ENCODE data around the gene PRR23C. TPM values are rescaled to one million over a fixed set of nuclear protein-coding genes. Genes with fewer than 3 reads are reported as not detected.

The PRR23C gene
- polyA plus RNA-seq (2013, experiment 1 of 4): not detected
- polyA plus RNA-seq (2013, experiment 2 of 4): not detected
- not detected for polyA plus RNA-seq (2013, experiment 3 of 4)
- polyA plus RNA-seq (2013, experiment 4 of 4): not detected

DNA sequence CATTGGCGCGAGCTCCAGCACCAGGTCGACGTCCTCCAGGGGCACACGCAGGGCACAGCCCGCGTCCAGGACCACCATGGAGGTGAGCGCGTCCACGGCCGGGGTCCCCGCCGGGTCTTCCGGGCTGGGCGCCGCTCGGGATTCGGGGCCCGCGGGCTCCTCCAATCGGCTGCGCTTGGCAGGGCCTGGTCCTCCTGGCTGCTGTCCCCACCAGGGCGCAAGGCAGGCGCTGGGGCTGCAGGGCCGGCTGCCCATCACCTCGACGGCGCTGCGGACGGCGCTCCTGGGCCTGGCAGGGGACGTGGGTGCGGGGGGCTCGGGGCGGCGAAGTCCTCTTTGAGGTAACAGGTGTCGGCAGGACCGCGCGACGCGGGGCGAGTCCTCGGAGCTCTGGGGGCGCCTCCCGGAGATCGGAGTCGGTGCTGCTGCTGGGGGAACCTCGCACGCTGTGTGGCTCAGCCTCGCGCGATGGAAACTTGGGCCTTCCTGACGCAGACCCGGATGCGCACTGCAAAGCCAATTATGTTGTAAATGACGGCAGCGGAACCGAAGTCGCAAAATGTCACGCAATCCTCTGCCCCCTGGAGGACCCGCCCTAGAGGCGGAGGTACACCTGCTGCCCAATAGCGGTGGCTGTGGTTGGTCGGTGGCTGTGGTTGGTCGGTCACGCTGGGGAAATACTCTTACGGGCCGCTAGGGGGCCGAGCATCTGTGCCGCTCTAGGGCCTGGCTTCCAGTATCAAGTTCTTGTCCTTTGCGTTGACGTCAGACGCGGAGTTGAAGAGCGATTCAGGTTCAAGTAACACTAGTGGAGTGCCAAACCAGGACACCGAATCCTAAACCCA, at the start of gene PRR23C:
PRR23C (minus strand) TSS at position 527 of the 845 bp plus-strand sequence; CDS start at position 255, 272 bp downstream.
- Histone ChIP-seq H3K9me3 (ENCODE audit: control insufficient read depth, low read length) (no peaks in the 10 kb centered on the region), H3K36me3 (ENCODE audit: control insufficient read depth, insufficient read depth, low read length) (no peaks in the 10 kb centered on the region), H3K27ac (ENCODE audit: insufficient read depth, low read depth, low read length, poor library complexity, severe bottlenecking) (no peak within 1 kb of the TSS), H3K27me3 (ENCODE audit: control insufficient read depth, insufficient read depth, low read length, poor library complexity, severe bottlenecking) (no peaks in the 10 kb centered on the region), H3K4me1 (ENCODE audit: control insufficient read depth, insufficient read depth, low read length) (no peaks in the 10 kb centered on the region), H3K4me3 (ENCODE audit: insufficient read depth, low read depth, low read length) (no peak within 1 kb of the TSS)
- WGBS, 2 experiments: 95 to 96% methylated on average over 77 of the region's 77 CpGs

DNA sequence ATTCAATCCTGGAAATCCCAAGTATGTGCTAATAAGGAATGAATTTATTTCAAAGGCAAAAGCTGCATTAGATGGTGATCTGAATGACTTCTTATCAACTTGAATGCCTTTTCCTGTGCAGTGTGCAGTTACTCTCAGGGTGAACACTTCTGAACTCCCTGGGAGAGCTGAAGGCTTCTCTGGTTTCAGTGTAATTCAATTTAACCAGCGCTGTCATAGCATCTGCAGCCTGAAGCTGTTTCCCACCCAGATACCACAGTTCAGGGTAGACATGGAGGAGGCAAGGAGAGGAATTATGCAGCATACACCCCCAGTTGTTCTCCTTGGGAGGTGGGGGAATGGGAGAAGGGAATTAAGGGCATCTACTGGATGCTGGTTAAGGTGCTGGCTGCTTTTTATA, 49.1 kb upstream of the PRR23C start:
- H3K27me3 ChIP-seq (ENCODE audit: control insufficient read depth, insufficient read depth, low read length, poor library complexity, severe bottlenecking): no peaks in the 10 kb centered on the region
- no peak overlapping the region for H3K4me3 ChIP-seq (ENCODE audit: insufficient read depth, low read depth, low read length)
- H3K27ac ChIP-seq (ENCODE audit: insufficient read depth, low read depth, low read length, poor library complexity, severe bottlenecking): no peak overlapping the region
- WGBS, 2 experiments: 88 to 100% methylated on average over 1 of the region's 1 CpG
- H3K9me3 ChIP-seq (ENCODE audit: control insufficient read depth, low read length): no peaks in the 10 kb centered on the region
- H3K4me1 ChIP-seq (ENCODE audit: control insufficient read depth, insufficient read depth, low read length): no peaks in the 10 kb centered on the region
- H3K36me3 ChIP-seq (ENCODE audit: control insufficient read depth, insufficient read depth, low read length): no peaks in the 10 kb centered on the region

DNA sequence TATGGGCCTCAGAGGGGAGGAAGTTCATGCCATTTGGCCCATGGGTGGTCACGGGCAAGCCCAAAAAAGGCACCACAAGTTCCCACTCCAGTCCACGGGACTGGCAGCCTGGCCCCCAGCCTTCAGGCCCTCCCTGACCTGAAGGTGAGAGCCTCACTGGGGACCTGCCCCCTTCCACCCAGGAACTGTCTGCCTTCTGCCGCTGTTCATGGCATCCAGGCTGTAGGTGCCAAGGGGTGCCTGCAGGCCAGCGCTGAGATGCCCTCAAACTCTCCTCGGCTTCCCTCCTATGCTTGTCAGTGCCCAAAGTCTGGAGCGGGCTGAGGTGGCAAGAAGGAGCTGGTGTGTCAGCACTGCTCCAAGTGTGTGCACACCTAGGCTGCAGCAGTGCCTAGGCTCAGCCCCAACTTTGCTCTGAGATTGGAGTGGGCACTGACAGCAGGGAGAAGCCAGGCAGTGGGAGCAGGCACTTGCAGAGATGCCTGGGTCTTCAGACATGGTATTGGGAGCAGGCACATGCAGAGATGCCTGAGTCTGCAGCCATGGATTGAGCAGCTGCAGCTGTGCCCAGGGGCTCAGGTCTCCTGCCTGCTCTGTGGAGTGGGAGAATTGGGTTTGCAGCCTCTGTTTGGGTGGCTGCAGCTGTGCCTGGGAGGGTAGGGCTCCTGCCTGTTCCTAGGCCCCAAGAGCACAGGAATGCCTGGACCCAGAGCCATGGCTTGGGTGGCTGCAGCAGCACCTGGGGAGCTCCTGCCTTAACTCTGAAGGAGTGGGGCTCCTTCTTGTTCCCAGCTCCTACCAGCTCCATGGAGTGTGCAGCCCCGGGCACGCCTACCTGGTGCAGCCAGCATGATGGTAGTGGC, 44.0 kb upstream of the PRR23C start:
- no peak overlapping the region for H3K27ac ChIP-seq (ENCODE audit: insufficient read depth, low read depth, low read length, poor library complexity, severe bottlenecking)
- 81 to 85% methylated on average over 8 of the region's 8 CpGs for WGBS, 2 experiments
- no peaks in the 10 kb centered on the region for H3K36me3 ChIP-seq (ENCODE audit: control insufficient read depth, insufficient read depth, low read length)
- no peak overlapping the region for H3K4me3 ChIP-seq (ENCODE audit: insufficient read depth, low read depth, low read length)
- no peaks in the 10 kb centered on the region for H3K4me1 ChIP-seq (ENCODE audit: control insufficient read depth, insufficient read depth, low read length)
- H3K9me3 ChIP-seq (ENCODE audit: control insufficient read depth, low read length): no peaks in the 10 kb centered on the region
- H3K27me3 ChIP-seq (ENCODE audit: control insufficient read depth, insufficient read depth, low read length, poor library complexity, severe bottlenecking): no peaks in the 10 kb centered on the region

DNA sequence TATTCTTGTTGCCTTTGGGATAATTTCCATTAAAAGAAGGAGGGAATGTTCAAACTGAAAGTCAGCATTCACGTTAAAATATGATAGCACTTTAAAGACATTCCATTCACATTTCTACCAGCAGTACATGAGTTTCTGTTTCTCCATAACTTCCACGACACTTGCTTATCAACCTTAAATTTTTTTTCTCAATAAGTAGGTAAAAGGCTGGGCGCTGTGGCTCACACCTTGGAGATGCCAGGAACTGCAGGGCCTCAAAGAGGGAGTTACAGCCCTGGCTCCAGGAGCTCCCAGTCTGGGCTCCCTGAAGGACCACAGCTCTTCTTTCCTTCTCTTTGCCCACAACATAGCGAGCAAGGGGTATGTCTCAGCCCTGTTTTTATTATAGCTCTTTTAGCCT, 42.9 kb upstream of the PRR23C start:
- H3K27me3 ChIP-seq (ENCODE audit: control insufficient read depth, insufficient read depth, low read length, poor library complexity, severe bottlenecking): no peaks in the 10 kb centered on the region
- no peaks in the 10 kb centered on the region for H3K9me3 ChIP-seq (ENCODE audit: control insufficient read depth, low read length)
- no peak overlapping the region for H3K27ac ChIP-seq (ENCODE audit: insufficient read depth, low read depth, low read length, poor library complexity, severe bottlenecking)
- 83 to 95% methylated on average over 3 to 4 of the region's 4 CpGs for WGBS, 2 experiments
- no peak overlapping the region for H3K4me3 ChIP-seq (ENCODE audit: insufficient read depth, low read depth, low read length)
- no peaks in the 10 kb centered on the region for H3K36me3 ChIP-seq (ENCODE audit: control insufficient read depth, insufficient read depth, low read length)
- H3K4me1 ChIP-seq (ENCODE audit: control insufficient read depth, insufficient read depth, low read length): no peaks in the 10 kb centered on the region

DNA sequence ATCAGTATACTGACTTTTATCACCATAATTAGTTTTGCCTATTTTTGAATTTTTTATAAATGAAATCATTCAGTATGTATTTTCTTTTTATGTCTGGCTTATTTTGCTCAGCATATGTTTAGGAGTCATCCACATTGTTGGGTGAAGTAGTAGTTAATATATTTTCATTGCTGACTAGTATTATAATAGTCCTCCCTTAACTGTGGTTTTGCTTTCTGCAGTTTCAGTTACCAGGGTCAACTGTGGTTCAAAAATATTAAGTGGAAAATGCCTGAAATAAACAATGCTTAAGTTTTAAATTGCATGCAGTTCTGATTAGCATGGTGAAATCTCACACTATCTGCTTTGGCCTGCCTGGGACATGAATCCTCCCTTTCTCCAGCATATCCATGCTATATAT, 39.5 kb upstream of the PRR23C start:
- Histone ChIP-seq H3K27ac (ENCODE audit: insufficient read depth, low read depth, low read length, poor library complexity, severe bottlenecking) (no peak overlapping the region), H3K9me3 (ENCODE audit: control insufficient read depth, low read length) (no peaks in the 10 kb centered on the region), H3K4me3 (ENCODE audit: insufficient read depth, low read depth, low read length) (no peak overlapping the region), H3K36me3 (ENCODE audit: control insufficient read depth, insufficient read depth, low read length) (no peaks in the 10 kb centered on the region), H3K4me1 (ENCODE audit: control insufficient read depth, insufficient read depth, low read length) (no peaks in the 10 kb centered on the region), H3K27me3 (ENCODE audit: control insufficient read depth, insufficient read depth, low read length, poor library complexity, severe bottlenecking) (no peaks in the 10 kb centered on the region)

DNA sequence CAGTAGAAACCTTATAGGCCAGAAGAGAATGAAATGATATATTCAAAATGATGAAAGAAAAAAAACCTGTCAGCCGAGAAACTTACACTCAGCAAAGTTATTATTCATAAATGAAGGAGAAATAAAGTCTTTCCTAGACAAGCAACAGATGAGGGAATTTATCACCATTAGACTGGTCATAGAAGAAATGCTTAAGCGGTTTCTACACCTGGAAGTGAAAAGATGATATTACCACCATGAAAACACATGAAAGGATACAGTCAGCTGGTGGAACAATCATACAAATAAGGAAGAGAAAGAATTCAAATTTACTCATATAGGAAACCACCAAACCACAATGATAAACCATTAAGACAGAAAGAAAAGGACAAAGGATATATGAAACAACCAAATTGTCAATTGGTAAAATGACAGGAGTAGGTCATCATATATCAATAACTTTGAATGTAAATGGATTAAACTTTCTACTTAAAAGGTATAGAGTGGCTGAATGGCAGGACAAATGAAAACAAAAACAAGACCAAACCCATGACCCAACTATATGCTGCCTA, 29.9 kb upstream of the PRR23C start:
- H3K36me3 ChIP-seq (ENCODE audit: control insufficient read depth, insufficient read depth, low read length): no peaks in the 10 kb centered on the region
- no peaks in the 10 kb centered on the region for H3K27me3 ChIP-seq (ENCODE audit: control insufficient read depth, insufficient read depth, low read length, poor library complexity, severe bottlenecking)
- H3K4me3 ChIP-seq (ENCODE audit: insufficient read depth, low read depth, low read length): no peak overlapping the region
- 80 to 86% methylated on average over 1 to 2 of the region's 2 CpGs for WGBS, 2 experiments
- H3K9me3 ChIP-seq (ENCODE audit: control insufficient read depth, low read length): no peaks in the 10 kb centered on the region
- no peaks in the 10 kb centered on the region for H3K4me1 ChIP-seq (ENCODE audit: control insufficient read depth, insufficient read depth, low read length)
- no peak overlapping the region for H3K27ac ChIP-seq (ENCODE audit: insufficient read depth, low read depth, low read length, poor library complexity, severe bottlenecking)

DNA sequence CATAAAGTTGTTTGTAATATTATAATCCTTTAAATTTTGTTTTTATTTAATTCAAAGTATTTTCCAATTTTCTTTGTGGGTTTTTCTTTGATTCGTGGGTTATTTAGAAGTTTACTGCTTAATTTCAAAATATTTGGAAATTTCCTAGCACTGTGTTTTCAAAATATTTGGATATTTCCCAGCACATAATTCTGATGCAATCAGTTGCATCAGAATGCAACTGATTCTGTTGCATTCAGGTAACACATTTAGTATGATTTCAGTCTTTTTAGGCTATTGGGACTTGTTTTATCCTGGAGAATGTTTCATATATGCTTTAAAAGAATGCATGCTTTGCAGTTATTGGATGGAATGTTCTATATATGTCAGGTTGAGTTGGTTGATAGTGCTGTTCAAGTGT, 18.2 kb upstream of the PRR23C start:
- H3K27ac ChIP-seq (ENCODE audit: insufficient read depth, low read depth, low read length, poor library complexity, severe bottlenecking): no peak overlapping the region
- WGBS, 2 experiments: 29% methylated on average over 1 of the region's 1 CpG; no CpG with 5 or more reads in 1 of the 2 experiments
- H3K27me3 ChIP-seq (ENCODE audit: control insufficient read depth, insufficient read depth, low read length, poor library complexity, severe bottlenecking): no peaks in the 10 kb centered on the region
- no peaks in the 10 kb centered on the region for H3K4me1 ChIP-seq (ENCODE audit: control insufficient read depth, insufficient read depth, low read length)
- H3K4me3 ChIP-seq (ENCODE audit: insufficient read depth, low read depth, low read length): no peak overlapping the region
- no peaks in the 10 kb centered on the region for H3K36me3 ChIP-seq (ENCODE audit: control insufficient read depth, insufficient read depth, low read length)
- no peaks in the 10 kb centered on the region for H3K9me3 ChIP-seq (ENCODE audit: control insufficient read depth, low read length)

DNA sequence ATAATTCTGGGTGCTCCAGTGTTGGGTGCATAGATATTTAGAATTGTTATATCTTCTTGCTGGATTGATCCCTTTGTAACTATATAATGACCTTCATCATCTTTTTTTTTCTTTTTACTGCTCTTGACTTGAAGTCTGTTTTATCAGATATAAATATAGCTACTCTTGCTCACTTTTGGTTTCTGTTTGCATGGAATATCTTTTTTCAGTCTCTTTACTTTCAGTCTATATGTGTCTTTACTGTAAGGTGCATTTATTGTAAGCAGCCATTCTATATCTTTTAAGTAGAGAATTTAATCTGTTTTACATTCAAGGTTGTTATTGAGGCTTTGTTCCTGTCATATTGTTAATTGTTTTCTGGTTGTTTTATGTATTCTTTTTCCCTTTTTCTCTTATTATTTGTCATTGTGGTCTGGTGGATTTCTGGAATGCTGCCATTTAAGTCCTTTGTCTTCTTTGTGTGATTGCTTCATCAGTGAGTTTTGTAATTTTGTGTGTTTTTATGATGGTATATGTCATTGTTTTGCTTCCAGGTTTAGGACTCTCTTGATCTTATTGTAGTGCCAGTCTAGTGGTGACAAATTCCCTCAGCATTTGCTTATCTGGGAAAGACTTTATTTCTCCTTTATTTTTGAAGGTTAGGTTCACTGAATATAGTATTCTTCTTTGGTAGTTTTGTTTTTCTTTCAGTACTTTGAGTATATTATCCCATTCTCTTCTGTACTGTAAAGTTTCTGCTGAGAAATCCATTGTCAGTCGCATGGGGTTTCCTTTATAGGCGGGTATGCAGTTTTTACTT, 8.3 kb upstream of the PRR23C start:
- WGBS, 2 experiments: 90 to 93% methylated on average over 2 of the region's 2 CpGs
- no peaks in the 10 kb centered on the region for H3K9me3 ChIP-seq (ENCODE audit: control insufficient read depth, low read length)
- no peaks in the 10 kb centered on the region for H3K27me3 ChIP-seq (ENCODE audit: control insufficient read depth, insufficient read depth, low read length, poor library complexity, severe bottlenecking)
- H3K4me3 ChIP-seq (ENCODE audit: insufficient read depth, low read depth, low read length): no peak overlapping the region
- H3K4me1 ChIP-seq (ENCODE audit: control insufficient read depth, insufficient read depth, low read length): no peaks in the 10 kb centered on the region
- H3K27ac ChIP-seq (ENCODE audit: insufficient read depth, low read depth, low read length, poor library complexity, severe bottlenecking): no peak overlapping the region
- H3K36me3 ChIP-seq (ENCODE audit: control insufficient read depth, insufficient read depth, low read length): no peaks in the 10 kb centered on the region

DNA sequence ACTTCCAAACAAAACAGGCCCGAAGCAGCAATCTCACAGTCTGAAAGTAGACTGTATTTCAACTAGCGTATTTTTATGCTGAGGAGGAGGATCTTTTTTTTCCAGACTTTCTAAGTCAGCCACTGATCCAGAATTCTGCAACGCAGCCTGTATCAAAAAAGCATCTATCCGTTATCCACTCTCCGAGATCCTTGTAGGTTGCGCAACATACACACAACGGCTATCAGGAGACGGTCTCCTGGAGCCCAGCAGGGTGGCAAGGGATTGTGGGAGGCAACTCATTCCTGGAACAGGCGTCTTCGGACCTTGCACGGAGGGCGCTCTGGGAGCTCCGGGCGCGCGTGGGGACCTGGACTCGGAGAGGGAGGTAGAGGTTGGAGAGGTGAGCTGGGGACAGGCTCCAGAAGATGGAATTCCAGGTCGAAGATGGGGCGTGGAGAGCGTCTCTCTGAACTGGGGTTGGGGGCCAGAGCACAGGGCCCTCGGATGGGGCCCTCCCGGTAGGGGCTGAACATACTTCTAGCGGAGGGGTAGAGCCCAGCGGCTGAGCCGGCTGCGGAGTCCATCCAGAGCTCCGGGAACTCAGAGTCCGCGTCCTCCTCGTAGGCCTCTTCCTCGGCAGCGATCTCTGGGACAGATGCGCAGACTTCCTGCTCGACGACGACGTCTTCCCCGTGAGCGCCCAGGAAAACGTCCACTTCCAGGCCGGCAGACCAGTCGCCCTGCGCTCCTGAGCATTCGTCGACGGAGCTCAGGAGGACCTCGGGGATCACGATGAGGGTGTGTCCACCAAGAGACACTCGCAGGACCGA, 932 bp downstream of the PRR23C start:
- H3K4me1 ChIP-seq (ENCODE audit: control insufficient read depth, insufficient read depth, low read length): no peaks in the 10 kb centered on the region
- H3K4me3 ChIP-seq (ENCODE audit: insufficient read depth, low read depth, low read length): no peak overlapping the region
- H3K9me3 ChIP-seq (ENCODE audit: control insufficient read depth, low read length): no peaks in the 10 kb centered on the region
- H3K36me3 ChIP-seq (ENCODE audit: control insufficient read depth, insufficient read depth, low read length): no peaks in the 10 kb centered on the region
- H3K27me3 ChIP-seq (ENCODE audit: control insufficient read depth, insufficient read depth, low read length, poor library complexity, severe bottlenecking): no peaks in the 10 kb centered on the region
- no peak overlapping the region for H3K27ac ChIP-seq (ENCODE audit: insufficient read depth, low read depth, low read length, poor library complexity, severe bottlenecking)
- WGBS, 2 experiments: 97% methylated on average over 50 of the region's 50 CpGs

Measured in ectodermal cell (in vitro differentiated cells).